CD4-positive, alpha-beta T cell (primary cell): Measurements from ENCODE around the gene GPR156. TPM values are rescaled to one million over a fixed set of nuclear protein-coding genes. Genes with fewer than 3 reads are reported as not detected.

Experiments
- ATAC-seq: fragments of 200-7000 bp; cut with Tn5 transposase; one replicate; pipeline ENCODE4 v1.10.0; 2022; ENCODE audit warnings: mild to moderate bottlenecking; ENCODE audit not compliant: poor library complexity
- CTCF ChIA-PET: fragments of 350-600 bp; sonication (Branson Sonifier 250); formaldehyde crosslinking; loops from one replicate; lab custom pipeline; 2021; ENCODE audit warnings: antibody characterized with exemption, inconsistent platforms; lab: Charles Lee
- POLR2A ChIA-PET: fragments of 350-600 bp; sonication (Branson Sonifier 250); formaldehyde crosslinking; loops from one replicate; lab custom pipeline; 2021; ENCODE audit warnings: antibody characterized with exemption, inconsistent platforms; lab: Charles Lee
- DNase-seq, 14 experiments: peaks; one replicate each; pipeline ENCODE4 v3.0.0-alpha.2; 2013 to 2020; ENCODE audit warnings: mixed read lengths in 2 of 14
- H3K27ac ChIP-seq, 2 donors: one replicate each; pipeline versions ENCODE4 v1.5.1 to v1.7.0; 2013; ENCODE audit warnings: low read length in 2 of 2, low read depth in 1 of 2, mild to moderate bottlenecking in 1 of 2
- H3K27me3 ChIP-seq, 2 experiments: 1 replicate in 1 of 2; 2 replicates in 1 of 2; pipeline versions ENCODE4 v1.6.1 to v1.7.0; 2013; ENCODE audit warnings: low read length in 2 of 2, control low read depth in 1 of 2, mild to moderate bottlenecking in 1 of 2, moderate library complexity in 1 of 2; ENCODE audit not compliant: insufficient read depth in 2 of 2, control insufficient read depth in 1 of 2
- H3K36me3 ChIP-seq: one replicate; pipeline ENCODE4 v1.6.1; 2013; ENCODE audit warnings: low read length, control low read depth; ENCODE audit not compliant: insufficient read depth
- H3K4me1 ChIP-seq: one replicate; pipeline ENCODE4 v1.6.1; 2013; ENCODE audit warnings: low read length, control low read depth; ENCODE audit not compliant: insufficient read depth
- H3K4me3 ChIP-seq: one replicate; pipeline ENCODE4 v1.5.1; 2013; ENCODE audit warnings: mild to moderate bottlenecking, low read length, moderate library complexity
- H3K9me3 ChIP-seq, 2 experiments: 1 replicate in 1 of 2; 2 replicates in 1 of 2; pipeline versions ENCODE4 v1.6.1 to v1.7.0; 2013; ENCODE audit warnings: low read length in 2 of 2, mild to moderate bottlenecking in 2 of 2, control low read depth in 1 of 2, moderate library complexity in 1 of 2; ENCODE audit not compliant: control insufficient read depth in 1 of 2, insufficient read depth in 1 of 2
- H3K27ac Mint-ChIP-seq: one replicate; pipeline ENCODE4 v1.8.0; 2020; ENCODE audit warnings: mixed read lengths
- H3K27me3 Mint-ChIP-seq: one replicate; pipeline ENCODE4 v1.8.0; 2021; ENCODE audit warnings: mixed read lengths
- H3K36me3 Mint-ChIP-seq: one replicate; pipeline ENCODE4 v1.8.0; 2021; ENCODE audit warnings: low read depth, mixed read lengths
- H3K4me1 Mint-ChIP-seq: one replicate; pipeline ENCODE4 v1.8.0; 2021; ENCODE audit warnings: low read depth, mixed read lengths
- H3K4me3 Mint-ChIP-seq: one replicate; pipeline ENCODE4 v1.8.0; 2020; ENCODE audit warnings: mild to moderate bottlenecking, mixed read lengths
- H3K9me3 Mint-ChIP-seq: one replicate; pipeline ENCODE4 v1.8.0; 2020; ENCODE audit warnings: mixed read lengths
- CTCF ChIP-seq: fragments of 200-600 bp; IDR thresholded peaks from one replicate; pipeline ENCODE4 v1.8.0; 2022; ENCODE audit warnings: antibody characterized with exemption, mild to moderate bottlenecking
- intact Hi-C, 2 experiments: fragments of 100-400 bp; cut with DNase I in 1 of 2; cut with micrococcal nuclease in 1 of 2; formaldehyde crosslinking; loops; one replicate each; pipeline versions ENCODE4 v1.15.1 to v1.9.0; 2023 to 2025; cut with DNase I, micrococcal nuclease
- total RNA-seq, 174 experiments: library from RNA in 2 of 174; stranded (reverse) in 2 of 174; gene quantifications; one replicate each; pipeline ENCODE4 v1.2.3 and lab custom pipeline; 2021 to 2026

GPR156 gene
- total RNA-seq, 2 experiments from 2014 or later = 0.17 to 0.27 TPM

GRCh38 chr3:120311863-120312794 is 27.1 kb upstream of the GPR156 start:
- ChIA-PET POLR2A (no interaction called here), CTCF (no interaction called here)
- Histone ChIP-seq H3K4me1 (no peaks in the 10 kb centered on the region), H3K27me3 (no peaks in the 10 kb centered on the region), H3K27ac (no peak overlapping the region), H3K4me3 (no peak overlapping the region), H3K36me3 (no peaks in the 10 kb centered on the region), H3K9me3 (peaks cover 0 to 11% of the 10 kb centered on the region in 2 experiments)
- peaks cover 5% of the 10 kb centered on the region for H3K9me3 Mint-ChIP-seq
- no peak overlapping the region for H3K4me3 Mint-ChIP-seq
- H3K27ac Mint-ChIP-seq = no peak overlapping the region
- DNase-seq (no peak), ATAC-seq (no peak)
- intact Hi-C loops = no loop called here
- peaks cover 4% of the 10 kb centered on the region for H3K27me3 Mint-ChIP-seq
- TF ChIP-seq CTCF = no peak
- H3K4me1 Mint-ChIP-seq = no peaks in the 10 kb centered on the region
- peaks cover 33% of the 10 kb centered on the region for H3K36me3 Mint-ChIP-seq

GRCh38 chr3:120306519-120307455 is 21.8 kb upstream of the GPR156 start:
- intact Hi-C loops = no loop called here
- Histone ChIP-seq H3K4me1 (no peaks in the 10 kb centered on the region), H3K36me3 (no peaks in the 10 kb centered on the region), H3K27ac (no peak overlapping the region), H3K4me3 (no peak overlapping the region), H3K9me3 (peaks cover 0 to 14% of the 10 kb centered on the region in 2 experiments), H3K27me3 (no peaks in the 10 kb centered on the region)
- POLR2A ChIA-PET = no interaction called here
- CTCF ChIA-PET = no interaction called here
- no peaks in the 10 kb centered on the region for H3K36me3 Mint-ChIP-seq
- no peak for TF ChIP-seq CTCF
- no peaks in the 10 kb centered on the region for H3K4me1 Mint-ChIP-seq
- peaks cover 5% of the 10 kb centered on the region for H3K27me3 Mint-ChIP-seq
- no peaks in the 10 kb centered on the region for H3K9me3 Mint-ChIP-seq
- no peak overlapping the region for H3K27ac Mint-ChIP-seq
- no peak for ATAC-seq
- no peak overlapping the region for H3K4me3 Mint-ChIP-seq
- no peak for DNase-seq

GRCh38 chr3:120304616-120305015 is 19.6 kb upstream of the GPR156 start:
- Mint-ChIP-seq H3K27ac (no peak overlapping the region), H3K36me3 (no peaks in the 10 kb centered on the region), H3K4me3 (no peak overlapping the region), H3K27me3 (peaks cover 5% of the 10 kb centered on the region), H3K4me1 (no peaks in the 10 kb centered on the region), H3K9me3 (no peaks in the 10 kb centered on the region)
- no peaks in the 10 kb centered on the region for H3K36me3 ChIP-seq
- H3K4me3 ChIP-seq = no peak overlapping the region
- ATAC-seq = no peak
- no peak for TF ChIP-seq CTCF
- DNase-seq = no peak
- H3K4me1 ChIP-seq = no peaks in the 10 kb centered on the region
- H3K27me3 ChIP-seq = no peaks in the 10 kb centered on the region
- POLR2A ChIA-PET = no interaction called here
- intact Hi-C loops = no loop called here
- no peak overlapping the region for H3K27ac ChIP-seq
- peaks cover 0 to 13% of the 10 kb centered on the region in 2 experiments for H3K9me3 ChIP-seq
- CTCF ChIA-PET = no interaction called here
